GM23248 (cell line): ENCODE measurements around the gene CDH22.

ENCODE experiments used
- EZH2 ChIP-seq: fragments of 200-600 bp; sonication (generic); IDR thresholded peaks from 2 replicates; pipeline ENCODE4 v1.6.1; 2018; ENCODE audit warnings: antibody characterized with exemption, mild to moderate bottlenecking; ENCODE audit not compliant: insufficient read depth, poor library complexity, severe bottlenecking
- EZH2phosphoT487 ChIP-seq: fragments of 200-600 bp; sonication (generic); IDR thresholded peaks from 2 replicates; pipeline ENCODE4 v1.6.1; 2018; ENCODE audit warnings: antibody characterized with exemption, moderate library complexity, mild to moderate bottlenecking, low read depth; ENCODE audit not compliant: insufficient read depth

DNA sequence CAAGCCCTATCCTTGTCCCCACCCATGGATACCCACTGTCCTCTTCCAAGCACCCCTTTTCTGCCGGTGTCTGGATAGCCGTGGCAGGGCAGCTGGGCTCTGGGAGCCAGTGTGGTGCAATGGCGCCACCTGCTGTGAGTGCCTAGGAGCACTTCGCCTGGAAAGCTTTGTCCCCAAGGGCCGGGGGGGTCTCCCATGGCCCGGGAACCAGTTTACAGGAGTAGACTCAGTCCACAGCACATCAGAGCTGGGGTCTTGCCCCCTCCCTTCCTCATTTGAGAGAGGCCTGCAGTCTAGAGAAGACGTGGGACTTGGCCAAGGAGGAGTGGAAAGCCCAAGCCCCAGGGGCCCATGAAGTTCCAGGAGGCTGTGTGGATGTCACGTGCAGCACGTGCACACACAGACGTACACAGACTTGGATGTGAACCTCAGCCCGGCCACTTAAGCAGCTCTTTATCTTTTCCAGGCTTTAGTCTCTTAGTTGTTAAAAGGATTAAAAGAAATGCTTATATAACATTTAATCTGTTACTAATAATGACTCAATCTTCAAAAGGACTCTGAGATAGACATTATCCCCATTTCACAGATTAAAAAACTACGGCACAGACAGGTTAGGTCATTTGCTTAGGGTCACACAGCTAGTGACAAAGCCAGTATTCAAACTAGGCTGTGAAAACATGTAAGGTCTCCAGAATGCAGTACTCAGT is 40.9 kb upstream of the CDH22 start:
- TF ChIP-seq EZH2 (no peak), EZH2phosphoT487 (no peak)
